KMS-11 (cell line): Measurements from ENCODE around the gene USP3.

Experiments
- H2AFZ ChIP-seq: fragments of 200-600 bp; sonication (generic); 2 replicates; pipeline ENCODE4 v1.6.1; 2016; ENCODE audit warnings: antibody characterized with exemption, mixed run types, low read depth
- H3K27ac ChIP-seq: fragments of 200-600 bp; sonication (generic); 2 replicates; pipeline ENCODE4 v1.6.1; 2016; ENCODE audit warnings: mild to moderate bottlenecking, mixed run types
- H3K27me3 ChIP-seq: fragments of 200-600 bp; sonication (generic); 2 replicates; pipeline ENCODE4 v1.6.1; 2017; ENCODE audit warnings: mild to moderate bottlenecking, low read depth, mixed run types, moderate library complexity; ENCODE audit not compliant: insufficient read depth
- H3K36me3 ChIP-seq: fragments of 200-600 bp; sonication (generic); 2 replicates; pipeline ENCODE4 v1.6.1; 2017; ENCODE audit warnings: mild to moderate bottlenecking, mixed run types; ENCODE audit not compliant: insufficient read depth
- H3K4me1 ChIP-seq: fragments of 200-600 bp; sonication (generic); 2 replicates; pipeline ENCODE4 v1.6.1; 2016; ENCODE audit warnings: mild to moderate bottlenecking, low read depth, mixed run types; ENCODE audit not compliant: poor library complexity, severe bottlenecking
- H3K4me2 ChIP-seq: fragments of 200-600 bp; sonication (generic); 2 replicates; pipeline ENCODE4 v1.7.0; 2016; ENCODE audit warnings: mild to moderate bottlenecking, mixed run types
- H3K4me3 ChIP-seq: fragments of 200-600 bp; sonication (generic); IDR thresholded peaks from 2 replicates; pipeline ENCODE4 v1.6.1; 2017; ENCODE audit warnings: low read depth, low read length, mixed read lengths; ENCODE audit not compliant: insufficient read depth
- H3K79me2 ChIP-seq: fragments of 200-600 bp; sonication (generic); 2 replicates; pipeline ENCODE4 v1.6.1; 2016; ENCODE audit warnings: low read depth, mixed run types; ENCODE audit not compliant: insufficient read depth
- H3K9ac ChIP-seq: fragments of 200-600 bp; sonication (generic); 2 replicates; pipeline ENCODE4 v1.6.1; 2016; ENCODE audit warnings: mild to moderate bottlenecking, mixed run types
- H4K20me1 ChIP-seq: fragments of 200-600 bp; sonication (generic); 2 replicates; pipeline ENCODE4 v1.6.1; 2016; ENCODE audit warnings: mild to moderate bottlenecking, mixed run types; ENCODE audit not compliant: insufficient read depth
- TF ChIP-seq, protein P1 (sequence below): fragments of 200-600 bp; sonication (generic); conservative IDR thresholded peaks from 2 replicates; pipeline ENCODE4 v1.6.1; 2017; ENCODE audit warnings: low read depth, mild to moderate bottlenecking, antibody characterized with exemption, low read length, moderate library complexity, mixed read lengths

The USP3 gene

GRCh38 chr15:63509955-63510940 lies 5.9 kb downstream of the USP3 start:
- Histone ChIP-seq H3K9ac (no peak overlapping the region), H3K27ac (no peak overlapping the region), H3K79me2 (peaks cover 98% of the 10 kb centered on the region), H2AFZ (no peak overlapping the region), H4K20me1 (peaks cover 27% of the 10 kb centered on the region; the same call in 1 of the 2 replicates), H3K4me3 (no peak overlapping the region), H3K4me1 (peaks cover 64% of the 10 kb centered on the region), H3K4me2 (no peak overlapping the region), H3K27me3 (no peaks in the 10 kb centered on the region), H3K36me3 (no peaks in the 10 kb centered on the region)
- TF ChIP-seq, protein P1, sequence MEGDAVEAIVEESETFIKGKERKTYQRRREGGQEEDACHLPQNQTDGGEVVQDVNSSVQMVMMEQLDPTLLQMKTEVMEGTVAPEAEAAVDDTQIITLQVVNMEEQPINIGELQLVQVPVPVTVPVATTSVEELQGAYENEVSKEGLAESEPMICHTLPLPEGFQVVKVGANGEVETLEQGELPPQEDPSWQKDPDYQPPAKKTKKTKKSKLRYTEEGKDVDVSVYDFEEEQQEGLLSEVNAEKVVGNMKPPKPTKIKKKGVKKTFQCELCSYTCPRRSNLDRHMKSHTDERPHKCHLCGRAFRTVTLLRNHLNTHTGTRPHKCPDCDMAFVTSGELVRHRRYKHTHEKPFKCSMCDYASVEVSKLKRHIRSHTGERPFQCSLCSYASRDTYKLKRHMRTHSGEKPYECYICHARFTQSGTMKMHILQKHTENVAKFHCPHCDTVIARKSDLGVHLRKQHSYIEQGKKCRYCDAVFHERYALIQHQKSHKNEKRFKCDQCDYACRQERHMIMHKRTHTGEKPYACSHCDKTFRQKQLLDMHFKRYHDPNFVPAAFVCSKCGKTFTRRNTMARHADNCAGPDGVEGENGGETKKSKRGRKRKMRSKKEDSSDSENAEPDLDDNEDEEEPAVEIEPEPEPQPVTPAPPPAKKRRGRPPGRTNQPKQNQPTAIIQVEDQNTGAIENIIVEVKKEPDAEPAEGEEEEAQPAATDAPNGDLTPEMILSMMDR: no peak

DNA sequence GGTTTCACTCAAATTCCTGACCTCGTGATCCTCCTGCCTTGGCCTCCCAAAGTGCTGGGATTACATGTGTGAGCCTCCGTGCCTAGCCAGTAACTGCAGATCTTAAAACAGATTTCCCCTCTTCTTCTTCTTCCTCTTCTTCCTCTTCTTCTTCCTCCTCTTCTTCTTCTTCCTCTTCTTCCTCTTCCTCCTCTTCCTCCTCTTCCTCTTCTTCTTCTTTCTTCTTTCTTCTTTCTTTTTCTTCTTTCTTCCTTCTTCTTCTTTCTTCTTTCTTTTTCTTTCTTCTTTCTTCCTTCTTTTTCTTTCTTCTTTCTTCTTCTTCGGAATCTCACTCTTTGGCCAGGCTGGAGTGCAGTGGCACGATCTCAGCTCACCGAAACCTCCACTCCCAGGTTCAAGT lies 7.8 kb downstream of the USP3 start:
- Histone ChIP-seq H3K36me3 (no peaks in the 10 kb centered on the region), H2AFZ (no peak overlapping the region), H4K20me1 (peaks cover 31% of the 10 kb centered on the region; the same call in 1 of the 2 replicates), H3K4me2 (no peak overlapping the region), H3K79me2 (peaks cover 97% of the 10 kb centered on the region), H3K27me3 (no peaks in the 10 kb centered on the region), H3K9ac (no peak overlapping the region), H3K4me1 (peaks cover 65% of the 10 kb centered on the region), H3K4me3 (no peak overlapping the region), H3K27ac (no peak overlapping the region)
- TF ChIP-seq, protein P1: no peak

GRCh38 chr15:63513271-63513670 lies 8.9 kb downstream of the USP3 start:
- Histone ChIP-seq H4K20me1 (peaks cover 34% of the 10 kb centered on the region; the same call in 1 of the 2 replicates), H3K4me1 (peaks cover 61% of the 10 kb centered on the region)
- TF ChIP-seq, protein P1: no peak

DNA sequence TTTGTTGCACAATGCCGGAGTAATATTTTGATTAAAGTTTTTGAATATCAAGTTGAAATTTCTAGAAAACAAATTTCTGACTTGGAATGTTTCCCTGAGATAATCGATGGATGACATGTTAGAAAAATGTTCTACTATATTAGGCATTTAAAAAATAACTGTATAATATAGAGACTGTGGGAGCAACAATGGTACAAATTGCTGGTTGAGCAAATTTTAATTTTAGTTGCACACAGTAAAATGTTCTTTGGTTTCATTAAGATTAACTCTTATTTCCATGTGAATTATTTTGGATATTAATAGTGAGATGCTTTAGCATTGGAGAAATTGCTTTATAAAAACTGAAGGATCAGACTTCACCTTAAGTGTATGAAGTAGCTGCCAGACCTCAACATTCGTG lies 9.3 kb downstream of the USP3 start:
- H3K4me2 ChIP-seq: no peak overlapping the region
- TF ChIP-seq, protein P1: no peak
- no peaks in the 10 kb centered on the region for H3K27me3 ChIP-seq
- H3K4me3 ChIP-seq: no peak overlapping the region
- H3K27ac ChIP-seq: no peak overlapping the region
- peaks cover 34% of the 10 kb centered on the region; the same call in 1 of the 2 replicates for H4K20me1 ChIP-seq
- H3K9ac ChIP-seq: no peak overlapping the region
- H3K79me2 ChIP-seq: peaks cover 89% of the 10 kb centered on the region
- no peaks in the 10 kb centered on the region for H3K36me3 ChIP-seq
- H2AFZ ChIP-seq: no peak overlapping the region
- H3K4me1 ChIP-seq: peaks cover 59% of the 10 kb centered on the region

More at GRCh38 chr15:63513271-63513670, 8.9 kb downstream of the USP3 start:
- H3K27me3 ChIP-seq: no peaks in the 10 kb centered on the region
- no peak overlapping the region for H3K27ac ChIP-seq
- H3K4me3 ChIP-seq: no peak overlapping the region
- H3K36me3 ChIP-seq: no peaks in the 10 kb centered on the region
- no peak overlapping the region for H3K4me2 ChIP-seq
- no peak overlapping the region for H2AFZ ChIP-seq
- peaks cover 89% of the 10 kb centered on the region for H3K79me2 ChIP-seq
- H3K9ac ChIP-seq: no peak overlapping the region
